LHCN-M2 (cell line): ENCODE results near the gene ATP11C. TPM values are rescaled to one million over a fixed set of nuclear protein-coding genes. Genes with fewer than 3 reads are reported as not detected.
"Not testable (repeated sequence)": the region's sequence is repeated elsewhere in the genome, so short reads cannot be mapped to it uniquely, and the experiment has no call there.

Experiments used
- DNase-seq: peaks from one replicate; pipeline ENCODE4 v3.0.0-alpha.2; 2012; ENCODE audit warnings: low read depth
- polyA plus RNA-seq: library from polyadenylated mRNA; unstranded; fragments of >200 nt; gene quantifications from one replicate; pipeline ENCODE4 v1.2.1, GENCODE V29; 2012; ENCODE audit warnings: missing spikeins
- total RNA-seq: library from RNA; depleted of rRNA; stranded (reverse); fragments of >200 nt; gene quantifications from 2 replicates; pipeline ENCODE4 v1.2.3, GENCODE V29; 2014; rRNA removed

The ATP11C gene
- total RNA-seq, result 32.4 and 44.3 TPM in 2 replicates
- 7.1 TPM for polyA plus RNA-seq

DNA sequence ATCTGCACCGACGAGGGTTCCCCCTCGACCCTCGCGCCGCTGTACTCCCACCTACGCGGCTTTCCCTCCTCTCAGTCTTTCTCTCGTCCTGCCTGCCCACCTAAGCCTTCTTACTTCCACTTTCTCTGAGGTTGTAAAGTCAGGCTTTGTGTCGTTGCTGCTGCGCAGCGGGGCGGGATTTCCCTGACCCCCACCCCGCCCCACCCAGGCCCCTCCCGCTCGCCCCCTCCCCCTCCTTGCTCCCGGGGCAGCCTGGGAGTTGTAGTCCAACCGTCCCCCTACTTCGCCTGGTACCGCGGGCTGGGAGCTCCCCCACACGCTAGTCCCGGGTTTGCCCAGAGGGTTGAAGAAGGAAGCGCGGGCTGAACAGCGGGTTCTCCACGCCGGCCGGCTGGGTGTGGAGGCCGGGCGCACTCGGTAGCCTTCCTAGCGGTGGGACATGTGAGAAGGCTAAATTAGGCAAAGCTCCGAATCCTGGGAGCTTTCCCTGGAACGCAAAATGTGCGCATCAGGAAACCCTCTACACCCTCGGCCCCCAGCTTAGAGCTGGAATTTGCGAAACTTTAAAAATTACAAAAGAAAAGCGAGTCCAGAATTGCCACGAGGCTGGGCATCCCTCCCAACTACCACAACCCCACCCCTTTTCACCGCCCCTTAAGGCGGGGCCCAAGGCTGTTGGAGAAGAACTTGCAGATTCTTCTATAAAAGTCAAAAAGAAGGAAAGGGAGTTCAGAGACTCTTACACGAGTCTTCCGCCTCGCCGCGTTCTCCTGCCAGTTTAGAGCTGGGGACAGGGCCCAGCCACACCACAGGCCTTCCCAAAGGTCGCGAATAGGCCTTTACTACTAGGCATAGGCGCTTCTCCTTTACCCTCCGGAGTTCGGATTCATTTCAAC is at the start of gene ATP11C:
Gene ATP11C, minus strand, starts transcription at position 153 of the 896 bp plus-strand sequence. CDS start 1,011 bp downstream, outside the sequence.
- DNase-seq, result peak; percentile 83

DNA sequence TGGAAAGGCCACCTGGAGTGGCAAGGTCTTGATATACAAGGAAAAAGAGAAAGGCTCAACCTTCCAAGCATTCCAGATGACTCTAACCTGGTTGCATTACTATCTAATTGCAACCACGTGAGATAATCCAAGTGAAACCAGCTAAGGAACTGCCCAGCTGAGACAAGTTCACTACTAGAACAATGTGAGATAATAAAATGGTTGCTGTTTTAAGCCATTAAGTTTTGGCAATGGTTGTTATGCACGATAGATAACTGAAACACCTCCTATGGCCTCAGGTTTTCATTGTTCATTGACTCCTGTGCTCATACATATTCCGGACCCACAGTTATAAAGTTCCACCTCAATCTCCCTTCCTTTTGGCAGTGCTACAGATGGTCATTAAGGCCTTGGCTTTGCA is 41.6 kb upstream of the ATP11C start:
- DNase-seq, result no peak

DNA sequence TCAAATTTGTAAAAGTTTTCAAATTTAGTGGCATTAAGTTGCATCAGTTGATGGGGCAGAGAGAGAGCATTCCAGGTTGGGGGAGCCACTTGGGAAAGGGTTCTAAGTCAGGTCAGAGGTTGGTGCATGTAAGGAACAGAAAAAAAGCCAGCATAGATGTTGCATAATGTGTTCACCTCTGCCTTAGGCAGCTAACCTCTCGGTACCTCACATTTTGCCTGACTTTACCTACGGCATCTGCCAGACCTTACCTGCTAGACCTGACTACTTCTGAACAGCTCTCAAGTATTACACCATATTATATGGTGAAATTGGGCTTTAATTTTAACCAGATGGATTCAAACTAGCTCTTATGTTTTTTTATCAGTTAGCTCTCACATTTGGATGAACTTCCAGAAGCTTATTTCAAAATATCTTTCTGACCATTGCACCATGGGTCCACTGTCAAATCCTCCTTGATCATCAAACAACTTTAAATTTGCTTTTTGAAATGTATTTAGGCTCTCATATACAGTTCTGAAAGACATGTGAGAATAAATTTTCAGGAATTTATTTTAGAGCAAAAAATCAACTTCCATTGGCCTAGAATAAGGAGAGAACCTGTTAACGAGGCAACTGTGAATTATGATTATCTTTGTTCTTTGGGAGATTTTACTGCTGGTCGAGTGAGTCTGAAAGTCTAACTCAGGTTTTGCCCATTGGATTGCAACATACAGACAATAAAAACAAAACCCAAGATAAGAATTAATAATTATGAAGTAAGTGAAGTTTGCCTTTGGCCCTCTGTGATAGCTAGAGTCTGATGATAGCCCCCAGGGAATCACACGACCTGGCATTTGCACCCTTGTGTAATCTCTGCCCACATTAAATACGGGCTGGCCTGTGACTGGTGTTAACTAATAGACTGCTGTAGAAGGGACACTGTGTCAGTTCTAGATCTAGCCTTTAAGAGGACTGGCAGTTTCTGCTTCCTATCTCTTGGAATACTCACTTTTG is 40.1 kb upstream of the ATP11C start:
- no peak for DNase-seq

DNA sequence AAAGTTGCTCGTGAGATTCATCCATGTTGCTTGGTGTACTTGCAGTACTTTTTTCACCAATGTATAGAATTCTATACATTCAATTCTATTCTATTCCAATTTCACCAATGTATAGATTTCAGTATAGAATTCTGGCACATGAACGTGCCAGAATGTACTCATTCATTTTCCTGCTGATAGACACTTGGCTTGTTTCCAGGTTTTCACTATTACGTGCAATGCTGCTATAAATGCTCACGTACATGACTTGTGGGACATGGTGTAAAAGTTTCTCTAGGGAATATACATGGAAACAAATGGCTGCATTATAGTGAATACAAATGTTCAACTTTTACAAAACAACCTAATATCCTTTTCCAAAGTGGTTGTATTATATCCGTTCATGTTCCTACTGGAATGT is 39.3 kb upstream of the ATP11C start:
- no peak for DNase-seq

DNA sequence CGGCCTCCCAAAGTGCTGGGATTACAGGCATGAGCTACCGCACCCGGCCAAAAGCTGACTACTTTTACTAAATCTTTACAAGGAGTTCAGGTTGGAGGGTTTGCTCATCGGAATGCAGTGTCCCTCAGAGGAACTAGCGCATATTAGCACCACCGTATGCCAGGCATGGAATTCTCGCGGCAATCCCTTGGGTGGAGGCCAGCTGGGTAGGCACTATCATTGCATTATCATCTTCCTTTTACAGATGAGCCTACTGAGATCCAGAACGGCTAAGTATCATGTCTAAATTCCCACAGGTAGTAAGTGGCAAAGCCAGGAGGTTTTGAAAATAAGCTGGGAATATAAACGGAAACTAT is 38.5 kb upstream of the ATP11C start:
- DNase-seq, result no peak

DNA sequence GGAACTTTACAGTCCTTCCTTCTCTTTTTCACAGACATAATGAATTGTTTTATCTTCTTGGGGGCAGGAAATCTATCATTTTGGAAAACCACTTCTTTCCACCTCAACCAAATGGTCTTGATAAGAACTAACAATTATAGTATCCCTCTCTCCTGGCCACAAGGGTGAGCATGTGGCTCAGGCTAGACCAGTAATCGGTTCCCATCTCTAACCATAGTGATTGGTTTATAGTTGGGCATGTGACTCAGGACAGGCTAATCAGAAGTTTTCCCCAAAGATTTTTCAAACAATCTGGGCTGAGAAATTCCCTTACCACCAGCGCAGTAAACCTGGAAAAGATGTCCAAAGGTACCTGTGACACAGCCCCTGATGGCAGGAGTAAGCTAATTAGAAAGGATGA is 36.4 kb upstream of the ATP11C start:
- no peak for DNase-seq

DNA sequence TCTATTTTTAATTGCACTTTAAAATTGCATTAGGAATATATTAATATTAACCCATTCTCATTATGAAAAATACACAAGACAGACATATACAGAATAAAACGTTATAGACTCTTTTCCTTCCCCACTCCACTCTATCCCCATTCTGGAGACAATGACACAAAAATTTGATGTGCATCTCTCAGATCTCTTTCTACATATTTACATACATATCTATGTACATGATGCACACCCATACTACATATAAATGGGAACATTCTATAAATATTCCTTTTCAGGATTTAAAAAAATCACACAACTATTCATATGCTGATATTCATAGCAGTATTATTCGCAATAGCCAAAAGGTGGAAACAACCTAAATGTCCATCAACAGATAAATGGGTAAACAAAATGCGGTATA is 34.9 kb upstream of the ATP11C start:
- no peak for DNase-seq

DNA sequence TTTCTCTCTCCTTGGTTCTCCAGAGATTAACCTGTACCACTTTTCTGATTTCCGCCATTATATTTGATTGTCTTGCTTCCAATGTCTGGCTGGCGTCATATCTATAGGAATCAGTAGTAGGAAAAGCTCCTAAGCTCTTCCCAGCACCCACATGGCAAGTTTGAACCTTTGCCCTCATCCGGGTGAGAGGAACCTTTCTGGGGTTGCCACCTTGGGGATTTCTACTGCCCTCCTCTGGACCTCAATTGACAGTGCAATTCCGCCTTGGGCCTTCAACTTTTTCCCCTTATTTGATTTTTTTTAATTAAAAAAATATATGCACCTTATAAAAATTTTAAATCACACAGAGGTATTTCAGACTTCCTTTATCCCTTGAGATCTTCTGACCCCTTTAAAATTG is 34.4 kb upstream of the ATP11C start:
- peak; percentile 5 for DNase-seq

DNA sequence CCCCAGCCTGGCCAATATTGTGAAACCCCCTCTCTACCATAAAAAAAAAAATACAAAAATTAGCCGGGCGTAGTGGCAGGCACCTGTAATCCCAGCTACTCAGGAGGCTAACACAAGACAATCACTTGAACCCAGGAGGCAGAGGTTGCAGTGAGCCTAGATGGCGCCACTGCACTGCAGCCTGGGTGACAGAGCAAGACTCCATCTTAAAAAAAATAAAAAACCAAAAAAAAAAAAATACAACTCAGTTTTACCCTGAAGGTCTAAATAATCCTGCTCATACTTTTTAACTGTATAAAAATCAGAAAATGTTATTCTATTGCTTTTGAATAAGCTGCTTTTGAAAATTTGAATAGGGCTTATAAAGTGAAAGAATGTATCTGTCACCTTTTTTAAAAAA is 33.3 kb upstream of the ATP11C start:
- not testable (repeated sequence) for DNase-seq

DNA sequence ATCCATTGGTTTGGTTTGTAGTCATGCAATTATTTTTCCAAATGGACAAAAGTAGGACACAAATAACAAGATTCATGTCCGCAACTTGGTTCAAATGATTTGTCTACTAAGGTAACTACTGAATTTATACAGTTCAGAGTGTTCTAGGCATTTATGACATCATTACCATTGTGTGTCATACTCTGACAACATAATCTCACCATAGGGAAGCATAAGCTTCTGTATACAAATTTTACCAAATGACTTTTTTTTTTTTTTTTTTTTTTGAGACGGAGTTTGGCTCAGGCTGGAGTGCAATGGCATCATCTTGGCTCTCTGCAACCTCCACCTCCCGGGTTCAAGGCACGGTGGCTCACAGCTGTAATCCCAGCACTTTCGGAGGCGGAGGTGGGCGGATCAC is 32.6 kb upstream of the ATP11C start, which contains the start of gene CXorf66:
Gene CXorf66, minus strand, starts transcription at position 101 of the 400 bp plus-strand sequence. Its CDS starts 25 bp downstream, at position 76.
- DNase-seq, result no peak

DNA sequence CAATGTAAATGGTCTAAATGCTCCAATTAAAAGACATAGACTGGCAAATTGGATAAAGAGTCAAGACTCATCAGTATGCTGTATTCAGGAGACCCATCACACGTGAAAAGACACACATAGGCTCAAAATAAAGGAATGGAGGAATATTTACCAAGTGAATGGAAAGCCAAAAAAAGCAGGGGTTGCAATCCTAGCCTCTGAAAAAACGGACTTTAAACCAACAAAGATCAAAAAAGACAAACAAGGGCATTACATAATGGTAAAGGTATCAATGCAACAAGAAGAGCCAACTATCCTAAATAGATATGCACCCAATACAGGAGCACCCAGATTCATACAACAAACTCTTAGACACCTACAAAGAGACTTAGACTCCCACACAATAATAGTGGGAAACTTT is 28.2 kb upstream of the ATP11C start:
- DNase-seq, result not testable (repeated sequence)

DNA sequence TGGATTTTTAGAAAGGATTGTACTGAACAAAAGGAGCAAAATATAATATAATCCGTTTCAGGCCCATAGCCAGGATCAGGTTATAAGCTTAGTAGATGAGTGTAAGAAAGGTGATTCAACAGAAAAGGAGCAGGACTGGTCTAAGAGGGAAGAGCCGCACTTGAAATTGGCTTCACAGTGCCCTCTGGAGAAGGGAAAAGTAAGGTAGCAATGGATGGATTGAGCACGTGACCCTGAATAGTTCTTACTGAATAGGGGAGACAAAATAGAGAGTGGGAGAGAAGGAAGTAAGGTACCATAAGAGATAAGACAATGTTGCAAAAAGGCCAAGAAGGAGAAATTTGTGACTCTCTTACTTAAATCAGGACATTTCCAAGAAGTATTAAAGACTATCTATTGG is 16.9 kb upstream of the ATP11C start:
- DNase-seq, result no peak

DNA sequence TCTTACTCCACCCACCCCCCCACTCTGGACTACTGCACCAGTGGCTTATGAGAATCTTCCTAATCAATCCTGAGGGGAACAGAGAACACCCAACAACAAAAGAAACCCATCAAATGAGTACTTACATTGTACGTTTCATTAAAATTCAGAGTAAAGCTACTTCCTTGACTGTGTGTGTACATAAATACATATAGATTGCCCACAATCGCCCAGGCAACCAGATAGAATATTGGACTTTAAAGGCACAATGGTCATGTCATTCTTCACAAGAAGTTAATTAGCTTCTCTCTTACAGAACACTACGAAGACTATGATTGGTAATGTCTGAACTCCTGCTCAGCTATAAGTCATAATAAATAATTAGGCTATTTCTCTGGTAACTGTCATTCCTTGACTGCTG is 12.2 kb upstream of the ATP11C start:
- no peak for DNase-seq

DNA sequence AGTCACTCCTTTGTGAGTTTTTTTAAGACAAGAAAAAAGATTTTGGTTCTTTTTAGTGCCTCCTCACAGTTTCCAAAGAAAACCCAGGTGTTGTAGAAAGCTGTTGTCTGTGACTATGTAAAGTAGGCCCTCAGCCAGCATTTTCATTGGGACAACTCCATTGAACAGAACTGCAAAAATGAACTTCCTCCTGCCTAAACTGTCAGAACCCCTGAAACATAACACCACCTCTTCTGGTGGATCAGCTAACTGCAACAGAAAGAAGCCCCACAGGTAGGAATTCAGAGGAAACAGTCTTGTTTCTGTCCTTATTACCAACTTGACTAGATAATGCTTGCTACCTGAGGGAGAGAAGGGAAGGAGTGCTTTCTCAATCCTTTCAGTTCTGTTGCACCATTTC is 3.4 kb upstream of the ATP11C start:
- DNase-seq, result no peak

DNA sequence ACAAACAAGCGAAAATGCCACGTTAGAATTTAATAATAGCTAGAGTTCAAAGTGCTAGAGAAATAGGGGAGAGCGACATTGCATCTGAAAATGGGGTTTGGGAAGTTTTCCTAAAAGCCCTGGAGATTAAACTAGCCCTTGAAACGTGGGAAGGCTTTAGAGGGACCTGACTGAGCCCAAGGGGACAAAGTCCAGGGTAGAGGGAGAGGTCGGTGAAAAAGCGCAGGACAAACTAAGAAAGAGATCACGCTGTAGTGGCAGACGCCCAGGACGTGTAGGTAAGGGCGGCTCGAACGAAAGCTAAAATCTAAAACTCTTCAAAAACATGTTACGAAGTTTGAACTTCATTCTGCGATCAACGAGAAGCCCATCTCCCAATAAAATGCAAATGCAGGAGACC is 1.1 kb upstream of the ATP11C start:
- DNase-seq, result no peak

DNA sequence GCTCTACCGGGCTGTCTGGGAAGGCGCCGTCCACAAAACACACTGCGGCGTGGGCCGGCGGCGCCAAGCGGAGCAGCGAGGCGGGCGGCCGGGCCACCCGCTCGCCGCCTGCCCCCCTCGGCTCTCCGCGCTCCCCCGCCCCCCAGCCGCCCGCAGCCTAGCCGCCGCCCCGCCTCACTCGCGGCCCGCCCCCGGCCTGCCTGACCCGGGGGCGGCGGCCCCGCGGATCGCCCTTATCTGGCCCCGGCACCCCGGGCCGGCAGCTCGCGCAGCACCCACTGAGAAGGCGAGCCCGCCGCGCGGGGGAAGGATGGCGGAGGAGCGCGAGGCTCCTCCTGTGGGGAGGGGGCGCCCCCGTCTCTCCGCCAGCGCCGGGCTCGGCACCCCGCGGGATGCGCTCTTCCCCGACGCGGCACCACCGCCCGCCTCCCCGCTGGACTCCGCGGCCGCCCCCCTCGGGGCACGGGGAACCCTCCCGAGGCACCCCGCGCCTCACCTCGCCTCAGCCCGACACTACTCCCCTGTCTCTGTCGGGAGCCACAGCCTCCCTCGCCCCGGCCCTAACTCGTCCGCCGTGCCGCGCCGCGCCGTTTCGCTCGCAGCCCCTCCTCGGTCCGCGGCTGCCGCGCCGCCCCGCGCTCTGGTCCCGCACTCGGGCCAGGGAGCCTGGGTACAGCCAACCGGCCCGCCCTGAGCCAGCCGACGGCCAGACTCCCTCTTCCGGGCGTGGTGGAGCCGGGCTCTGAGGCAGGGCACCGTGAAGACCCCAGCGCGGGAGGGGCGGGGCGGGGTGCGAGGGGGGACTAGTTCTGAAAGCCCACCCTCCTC is 566 bp downstream of the ATP11C start:
- peak; percentile 25 for DNase-seq

DNA sequence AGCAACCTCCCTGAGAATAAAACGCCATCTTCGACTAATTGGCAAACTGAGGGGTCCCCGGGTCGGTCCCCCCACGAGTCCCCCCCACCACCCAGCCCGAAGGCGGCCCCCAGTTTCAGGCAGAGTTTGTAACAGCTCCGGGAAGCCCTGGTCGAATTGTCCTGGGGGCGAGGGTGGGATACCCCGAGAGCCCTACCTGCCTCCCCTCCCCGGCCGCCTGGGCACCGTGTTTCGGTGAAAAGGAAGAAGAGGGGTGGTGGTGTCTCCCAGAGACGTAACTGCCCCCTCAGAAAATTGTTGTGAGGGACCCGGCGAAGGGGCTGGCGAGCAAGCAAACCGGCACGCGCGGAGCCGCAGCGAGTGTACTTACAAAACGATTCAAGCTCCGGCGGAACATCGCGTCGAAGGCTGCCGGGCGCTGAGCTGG is 1.2 kb downstream of the ATP11C start:
- DNase-seq, result no peak

DNA sequence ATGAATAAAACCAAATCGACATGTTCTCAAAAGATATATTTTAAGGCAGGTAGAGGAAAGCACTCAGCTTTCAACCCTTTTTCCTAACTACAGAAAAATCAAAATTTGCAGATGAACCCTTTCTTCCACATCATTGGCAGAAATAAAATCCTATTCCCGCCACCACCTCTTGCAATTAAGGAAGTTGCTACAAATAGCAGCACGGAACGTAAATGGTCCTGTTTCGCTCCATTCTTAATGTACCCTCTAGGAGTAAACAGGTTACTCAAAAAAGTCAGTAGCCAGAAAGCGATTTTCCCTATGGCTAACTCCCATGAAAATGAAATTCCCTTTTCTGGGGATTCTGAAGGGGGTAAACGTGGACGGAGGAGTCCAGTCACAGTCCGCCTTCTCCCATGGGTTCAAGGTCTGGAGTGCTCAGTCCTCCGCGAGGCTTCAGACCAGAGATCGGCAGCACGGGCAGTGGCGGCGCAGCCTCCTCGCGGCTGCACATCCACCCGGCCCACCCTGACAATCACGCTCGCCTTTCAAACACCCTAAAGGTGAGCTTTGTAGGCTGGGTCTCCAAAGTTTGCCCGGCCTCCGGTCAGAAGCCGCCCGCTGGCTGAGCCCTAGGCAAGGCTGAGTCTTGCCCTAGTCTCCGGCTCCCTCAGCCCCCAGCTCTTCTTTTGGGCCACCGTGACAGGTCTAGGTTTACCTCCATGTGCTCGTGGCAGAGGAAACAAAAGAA is 1.8 kb downstream of the ATP11C start:
- DNase-seq, result no peak

DNA sequence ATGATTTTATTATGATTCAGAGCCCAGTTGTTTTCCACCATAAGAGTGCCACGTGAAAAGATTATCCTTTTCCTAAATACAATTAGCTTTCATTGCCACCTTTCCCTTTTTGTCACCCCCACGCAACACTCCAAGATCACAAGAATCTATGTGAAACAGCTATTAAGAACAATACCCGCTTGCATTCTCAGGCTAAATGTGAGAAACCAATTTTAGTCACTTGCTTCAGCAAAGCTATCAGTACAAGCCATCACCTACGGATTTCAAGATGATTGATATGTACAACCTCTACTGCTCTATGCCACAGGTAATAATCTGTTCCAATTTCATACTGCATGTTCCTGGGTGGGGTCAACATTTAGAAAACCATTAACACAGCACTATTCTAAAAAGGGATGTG is 2.5 kb downstream of the ATP11C start:
- no peak for DNase-seq

DNA sequence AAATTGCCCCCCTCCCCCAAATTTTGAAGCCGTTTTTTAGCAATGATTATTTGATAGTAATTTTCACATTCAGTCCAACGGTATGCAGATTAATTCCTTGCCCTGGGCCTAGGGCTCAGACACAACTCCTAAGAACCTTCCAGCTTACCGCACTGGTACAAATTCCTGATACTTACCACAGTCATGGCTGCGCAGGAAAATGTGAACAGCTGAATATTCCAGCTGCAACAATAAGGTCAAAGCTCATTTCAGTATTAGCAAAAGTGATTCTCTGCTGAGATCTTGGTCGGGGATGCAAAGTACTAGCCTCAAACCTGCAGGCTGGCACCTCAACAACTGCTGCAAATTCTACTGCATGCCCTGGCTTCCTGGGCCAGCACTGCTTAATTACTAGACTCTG is 3.0 kb downstream of the ATP11C start:
- DNase-seq, result peak; percentile 44

DNA sequence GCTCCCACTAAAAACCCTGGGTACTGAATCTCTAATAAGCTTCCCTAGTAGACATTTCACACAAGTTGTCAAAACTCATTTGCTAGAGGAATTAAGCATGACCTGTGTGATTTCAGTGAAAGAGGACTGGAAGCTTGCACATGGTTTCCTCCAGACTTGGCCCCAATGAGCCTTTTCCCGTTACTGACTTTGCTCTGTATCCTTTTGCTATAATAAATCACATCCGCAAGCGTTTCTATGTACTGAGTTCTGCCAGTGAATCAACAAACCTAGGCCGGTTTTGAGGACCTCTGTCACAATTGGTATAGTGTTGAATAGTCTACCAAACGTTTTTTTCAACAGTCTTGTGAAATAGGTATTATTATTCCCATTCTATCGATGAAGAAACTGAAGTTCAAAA is 8.2 kb downstream of the ATP11C start:
- no peak for DNase-seq
